GM13977 (cell line): ENCODE data around the gene SCNM1.
"Not testable (repeated sequence)": the region's sequence is repeated elsewhere in the genome, so short reads cannot be mapped to it uniquely, and the experiment has no call there.

Experiments
- DNase-seq: peaks from one replicate; pipeline ENCODE4 v3.0.0; 2012; ENCODE audit warnings: low spot score
- in situ Hi-C: fragments of 300-500 bp; cut with MboI; formaldehyde crosslinking; loops from one replicate; pipeline ENCODE4 v1.12.0; 2022; ENCODE audit warnings: low sequenced_read_pairs, low pct_unique_long_range_greater_than_20kb, mixed read lengths, inconsistent platforms; ENCODE audit not compliant: unreplicated experiment
- TF ChIP-seq, protein P1 (sequence below): IDR thresholded peaks from 2 replicates; pipeline ENCODE4 v1.5.1; 2012; ENCODE audit warnings: mild to moderate bottlenecking, control low read depth; ENCODE audit not compliant: insufficient read depth; ENCODE audit errors: extremely low read depth, missing control alignments

The SCNM1 gene

DNA sequence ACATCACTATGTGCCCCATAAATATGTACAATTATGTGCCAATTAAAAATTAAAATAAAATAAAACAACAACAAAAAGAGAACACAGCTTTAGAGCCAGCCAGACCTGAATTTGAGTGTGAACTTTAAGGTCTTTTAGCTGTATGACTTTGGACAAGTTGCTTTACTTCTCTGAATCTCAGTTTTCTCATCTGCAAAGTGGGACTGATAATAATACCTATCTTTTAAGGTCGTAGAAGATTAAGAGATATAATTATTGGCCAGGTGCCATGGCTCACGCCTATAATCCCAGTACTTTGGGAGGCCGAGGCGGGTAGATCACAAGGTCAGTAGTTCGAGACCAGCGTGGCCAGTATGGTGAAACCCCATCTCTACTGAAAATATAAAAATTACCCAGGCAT is 27.4 kb downstream of the SCNM1 start:
- no peak for DNase-seq
- in situ Hi-C loops, result no loop called here
- TF ChIP-seq, protein P1, sequence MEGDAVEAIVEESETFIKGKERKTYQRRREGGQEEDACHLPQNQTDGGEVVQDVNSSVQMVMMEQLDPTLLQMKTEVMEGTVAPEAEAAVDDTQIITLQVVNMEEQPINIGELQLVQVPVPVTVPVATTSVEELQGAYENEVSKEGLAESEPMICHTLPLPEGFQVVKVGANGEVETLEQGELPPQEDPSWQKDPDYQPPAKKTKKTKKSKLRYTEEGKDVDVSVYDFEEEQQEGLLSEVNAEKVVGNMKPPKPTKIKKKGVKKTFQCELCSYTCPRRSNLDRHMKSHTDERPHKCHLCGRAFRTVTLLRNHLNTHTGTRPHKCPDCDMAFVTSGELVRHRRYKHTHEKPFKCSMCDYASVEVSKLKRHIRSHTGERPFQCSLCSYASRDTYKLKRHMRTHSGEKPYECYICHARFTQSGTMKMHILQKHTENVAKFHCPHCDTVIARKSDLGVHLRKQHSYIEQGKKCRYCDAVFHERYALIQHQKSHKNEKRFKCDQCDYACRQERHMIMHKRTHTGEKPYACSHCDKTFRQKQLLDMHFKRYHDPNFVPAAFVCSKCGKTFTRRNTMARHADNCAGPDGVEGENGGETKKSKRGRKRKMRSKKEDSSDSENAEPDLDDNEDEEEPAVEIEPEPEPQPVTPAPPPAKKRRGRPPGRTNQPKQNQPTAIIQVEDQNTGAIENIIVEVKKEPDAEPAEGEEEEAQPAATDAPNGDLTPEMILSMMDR, result no peak

DNA sequence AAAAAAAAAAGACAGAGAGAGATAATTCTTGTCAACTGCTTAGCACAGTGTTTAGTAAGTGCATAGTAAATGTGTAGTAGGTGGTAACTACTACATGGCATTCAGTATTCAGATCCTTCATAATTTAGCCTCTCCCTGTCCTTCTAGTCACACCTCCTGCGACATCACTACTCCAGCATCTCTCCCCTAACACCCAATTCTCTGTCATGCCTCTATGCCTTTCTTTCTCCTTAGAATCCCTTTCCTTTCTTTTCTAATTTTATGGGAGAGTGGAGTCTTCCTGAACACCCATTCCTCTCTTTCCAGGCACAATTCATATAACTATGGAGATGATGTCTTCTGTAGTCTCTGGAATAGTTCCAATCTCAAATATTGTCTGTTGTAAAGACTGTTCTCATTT is 27.9 kb downstream of the SCNM1 start:
- TF ChIP-seq, protein P1, result no peak
- no peak for DNase-seq
- in situ Hi-C loops, result no loop called here

DNA sequence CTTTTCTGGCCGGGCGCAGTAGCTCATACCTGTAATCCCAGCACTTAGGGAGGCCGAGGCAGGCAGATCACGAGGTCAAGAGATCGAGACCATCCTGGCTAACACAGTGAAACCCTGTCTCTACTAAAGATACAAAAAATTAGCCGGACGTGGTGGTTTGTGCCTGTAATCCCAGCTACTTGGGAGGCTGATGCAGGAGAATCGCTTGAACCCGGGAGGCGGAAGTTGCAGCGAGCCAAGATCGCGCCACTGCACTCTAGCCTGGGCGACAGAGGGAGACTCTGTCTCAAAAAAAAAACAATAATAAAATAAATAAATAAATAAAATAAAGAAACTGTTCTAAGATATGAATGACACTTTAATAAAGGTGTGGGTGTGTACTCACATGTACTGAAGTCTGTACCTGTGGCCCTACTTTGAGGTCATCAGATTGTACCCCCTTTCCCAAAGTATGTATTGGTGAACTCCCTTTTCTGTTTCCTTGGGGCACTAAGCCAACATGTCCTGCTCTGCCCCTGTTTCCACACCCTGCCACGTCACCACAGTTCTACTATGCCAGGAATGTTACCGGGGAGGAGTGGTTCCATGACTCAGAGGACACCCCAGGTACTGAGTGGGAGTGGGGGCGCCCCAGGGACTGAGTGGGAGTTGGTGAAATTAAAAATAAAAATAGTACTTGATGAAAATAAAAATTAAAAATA is 29.1 kb downstream of the SCNM1 start:
- DNase-seq, in situ Hi-C loops: not testable (repeated sequence)

DNA sequence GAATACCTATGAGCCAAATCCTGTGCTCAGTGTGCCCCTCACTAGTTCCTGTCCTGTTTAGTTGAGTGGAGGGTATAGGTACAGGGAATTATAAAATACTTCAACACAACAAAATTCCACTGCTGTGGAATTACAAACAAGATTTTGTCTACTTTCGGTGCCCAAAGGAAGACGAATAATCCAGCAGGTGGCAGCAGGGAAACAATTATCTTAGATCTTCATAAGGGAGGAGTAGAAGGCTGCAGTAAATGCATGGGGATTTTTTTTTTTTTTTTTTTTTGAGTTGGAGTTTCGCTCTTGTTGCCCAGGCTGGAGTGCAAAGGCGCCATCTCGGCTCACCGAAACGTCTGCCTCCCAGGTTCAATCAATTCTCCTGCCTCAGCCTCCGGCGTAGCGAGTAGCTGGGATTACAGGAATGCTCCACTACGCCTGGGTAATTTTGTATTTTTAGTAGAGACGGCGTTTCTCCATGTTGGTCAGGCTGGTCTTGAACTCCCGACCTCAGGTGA is 30.4 kb downstream of the SCNM1 start:
- in situ Hi-C loops, result no loop called here
- peak; percentile 50 for DNase-seq

DNA sequence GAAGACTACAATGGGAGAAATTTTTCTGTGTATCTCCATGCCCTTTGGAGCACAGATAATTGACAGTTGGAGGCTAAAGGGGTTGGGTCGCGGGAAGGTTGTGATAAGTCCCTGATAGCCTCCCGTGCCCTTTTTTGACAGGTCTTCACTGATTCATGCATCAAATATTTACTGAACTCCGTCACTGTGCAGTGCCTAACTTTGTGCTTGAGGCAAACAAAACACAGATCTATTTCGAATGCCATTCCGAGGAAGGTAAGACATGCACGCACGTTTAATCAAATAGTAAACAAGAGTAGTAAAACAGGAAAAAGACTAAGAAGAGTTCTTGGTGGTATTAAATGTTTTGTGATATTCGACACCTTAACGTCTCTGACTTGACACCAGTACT is 31.9 kb downstream of the SCNM1 start:
- DNase-seq, result no peak
- TF ChIP-seq, protein P1, result no peak
- in situ Hi-C loops, result no loop called here

More for the DNA sequence above, 30.4 kb downstream of the SCNM1 start:
- TF ChIP-seq, protein P1, result peak; percentile 42

DNA sequence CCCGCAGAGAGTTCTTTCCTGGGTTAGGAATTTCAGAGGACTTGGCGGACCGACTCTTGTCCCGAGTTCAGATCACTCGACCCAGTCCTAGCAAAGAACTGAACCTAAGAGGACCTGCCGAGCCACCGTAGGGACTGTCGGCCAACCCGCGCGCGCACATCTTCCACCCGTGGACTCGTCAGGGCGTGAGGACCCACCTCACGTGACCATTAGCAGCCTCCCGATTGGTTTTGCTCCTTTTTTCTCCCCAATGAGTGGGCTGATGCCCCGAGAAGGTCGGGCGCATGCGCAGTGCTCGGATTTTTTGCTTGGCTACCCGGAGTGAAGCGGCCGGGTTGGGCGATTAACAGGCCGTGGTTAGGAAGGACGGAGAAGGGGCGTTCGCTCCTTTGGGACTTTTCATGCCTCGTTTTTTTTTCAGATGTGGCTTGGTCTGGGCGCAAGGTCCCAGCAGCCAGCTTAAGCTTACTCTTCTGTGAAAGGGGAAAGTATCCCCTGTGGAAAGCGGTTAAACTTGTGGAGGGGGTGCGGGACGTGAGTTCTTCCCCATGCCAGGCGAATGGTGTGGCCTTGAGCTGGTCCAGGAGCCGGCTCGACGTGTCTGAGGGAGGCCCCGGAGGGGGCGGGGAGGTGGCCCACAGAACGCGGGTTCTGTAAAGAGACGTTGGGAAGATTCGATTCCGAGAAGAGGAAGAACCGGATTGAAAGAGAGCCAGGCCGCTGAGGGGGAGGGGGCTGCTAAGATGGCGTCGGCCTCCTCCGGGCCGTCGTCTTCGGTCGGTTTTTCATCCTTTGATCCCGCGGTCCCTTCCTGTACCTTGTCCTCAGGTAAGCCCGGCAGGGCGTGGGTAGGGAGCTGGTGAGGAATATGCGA is 32.5 kb downstream of the SCNM1 start, which contains the start of gene PIP5K1A:
Gene PIP5K1A (plus strand): TSS at position 299 of the 874 bp plus-strand sequence. CDS start 445 bp downstream, at position 744.
- in situ Hi-C loops, result no loop called here
- DNase-seq, result peak; percentile 97
- TF ChIP-seq, protein P1, result no peak
